ENCODE data around the gene SLC27A2.

The SLC27A2 gene

DNA sequence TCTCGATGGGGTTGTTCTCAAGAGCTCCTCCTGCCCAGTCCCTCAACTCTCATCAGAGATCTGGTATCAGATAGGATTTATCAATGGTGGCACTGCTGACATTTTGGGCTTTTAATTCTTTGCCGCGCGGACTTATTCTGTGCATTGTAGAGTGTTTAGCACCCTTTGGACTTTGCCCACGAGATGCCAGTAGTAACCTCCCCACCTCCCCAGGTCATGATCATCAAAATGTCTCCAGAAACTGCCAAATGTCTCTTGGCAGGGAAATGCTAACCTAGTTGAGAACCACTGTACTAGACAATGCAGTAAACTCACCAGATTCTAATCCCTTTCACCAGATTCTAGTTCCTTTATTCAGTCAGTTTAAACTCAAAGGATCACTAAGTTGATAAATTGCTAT lies 24.0 kb downstream of the SLC27A2 start (continued):
- TF ChIP-seq, protein P1, sequence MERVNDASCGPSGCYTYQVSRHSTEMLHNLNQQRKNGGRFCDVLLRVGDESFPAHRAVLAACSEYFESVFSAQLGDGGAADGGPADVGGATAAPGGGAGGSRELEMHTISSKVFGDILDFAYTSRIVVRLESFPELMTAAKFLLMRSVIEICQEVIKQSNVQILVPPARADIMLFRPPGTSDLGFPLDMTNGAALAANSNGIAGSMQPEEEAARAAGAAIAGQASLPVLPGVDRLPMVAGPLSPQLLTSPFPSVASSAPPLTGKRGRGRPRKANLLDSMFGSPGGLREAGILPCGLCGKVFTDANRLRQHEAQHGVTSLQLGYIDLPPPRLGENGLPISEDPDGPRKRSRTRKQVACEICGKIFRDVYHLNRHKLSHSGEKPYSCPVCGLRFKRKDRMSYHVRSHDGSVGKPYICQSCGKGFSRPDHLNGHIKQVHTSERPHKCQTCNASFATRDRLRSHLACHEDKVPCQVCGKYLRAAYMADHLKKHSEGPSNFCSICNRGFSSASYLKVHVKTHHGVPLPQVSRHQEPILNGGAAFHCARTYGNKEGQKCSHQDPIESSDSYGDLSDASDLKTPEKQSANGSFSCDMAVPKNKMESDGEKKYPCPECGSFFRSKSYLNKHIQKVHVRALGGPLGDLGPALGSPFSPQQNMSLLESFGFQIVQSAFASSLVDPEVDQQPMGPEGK (CRISPR knock-in tag; IDR thresholded peaks at IDR 0.05; ENCODE audit: borderline replicate concordance): no peak
- no peak for TF ChIP-seq OSR1 (CRISPR knock-in tag; IDR thresholded peaks at IDR 0.05)
- TF ChIP-seq RARB (CRISPR knock-in tag; IDR thresholded peaks at IDR 0.05): no peak
- TF ChIP-seq TOX (CRISPR knock-in tag; IDR thresholded peaks at IDR 0.05; ENCODE audit: borderline replicate concordance): no peak
- no peak for TF ChIP-seq BACH2 (CRISPR knock-in tag; IDR thresholded peaks at IDR 0.05; ENCODE audit: borderline replicate concordance)
- TF ChIP-seq ZNF8 (CRISPR knock-in tag; IDR thresholded peaks at IDR 0.05): no peak

DNA sequence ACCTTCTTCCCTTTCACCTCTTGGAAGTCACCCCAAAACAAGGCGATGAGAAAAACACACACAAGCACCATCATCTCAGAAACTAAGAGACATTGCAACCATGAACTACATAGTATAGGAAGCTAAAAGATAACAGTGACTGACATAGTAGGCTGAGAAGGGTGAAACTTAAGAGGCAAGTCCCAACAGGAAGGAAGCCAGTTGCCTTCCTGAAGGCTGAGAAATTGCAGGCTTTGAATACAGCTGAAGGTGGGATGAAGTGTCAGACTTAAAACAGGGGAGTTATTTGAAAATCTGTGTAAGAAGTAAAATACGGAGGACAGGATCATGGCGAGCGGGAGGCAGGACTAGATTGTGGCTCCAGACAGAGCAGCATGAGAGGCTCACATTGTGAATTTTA lies 27.8 kb downstream of the SLC27A2 start:
- ATAC-seq: no peak
- TF ChIP-seq GLIS3 (CRISPR knock-in tag; IDR thresholded peaks at IDR 0.05) (no peak), ISL1 (CRISPR knock-in tag; IDR thresholded peaks at IDR 0.05) (no peak), RARB (CRISPR knock-in tag; IDR thresholded peaks at IDR 0.05) (no peak), CSDC2 (CRISPR knock-in tag; IDR thresholded peaks at IDR 0.05) (no peak), ZNF8 (CRISPR knock-in tag; IDR thresholded peaks at IDR 0.05) (no peak), ZC3H10 (CRISPR knock-in tag; IDR thresholded peaks at IDR 0.05) (no peak), ZFP30 (CRISPR knock-in tag; IDR thresholded peaks at IDR 0.05) (no peak), BACH2 (CRISPR knock-in tag; IDR thresholded peaks at IDR 0.05; ENCODE audit: borderline replicate concordance) (no peak), PPARA (CRISPR knock-in tag; IDR thresholded peaks at IDR 0.05; ENCODE audit: borderline replicate concordance) (no peak), OSR1 (CRISPR knock-in tag; IDR thresholded peaks at IDR 0.05) (no peak), ARNTL (CRISPR knock-in tag; IDR thresholded peaks at IDR 0.05; ENCODE audit: borderline replicate concordance, low read depth) (no peak), TCF4 (CRISPR knock-in tag; IDR thresholded peaks at IDR 0.05; ENCODE audit: borderline replicate concordance) (no peak), ZNF565 (CRISPR knock-in tag; conservative IDR thresholded peaks at IDR 0.05; ENCODE audit: low read depth) (no peak), ZNF70 (CRISPR knock-in tag; IDR thresholded peaks at IDR 0.05) (no peak), SNAI2 (CRISPR knock-in tag; IDR thresholded peaks at IDR 0.05) (no peak)
- TF ChIP-seq, protein P2, sequence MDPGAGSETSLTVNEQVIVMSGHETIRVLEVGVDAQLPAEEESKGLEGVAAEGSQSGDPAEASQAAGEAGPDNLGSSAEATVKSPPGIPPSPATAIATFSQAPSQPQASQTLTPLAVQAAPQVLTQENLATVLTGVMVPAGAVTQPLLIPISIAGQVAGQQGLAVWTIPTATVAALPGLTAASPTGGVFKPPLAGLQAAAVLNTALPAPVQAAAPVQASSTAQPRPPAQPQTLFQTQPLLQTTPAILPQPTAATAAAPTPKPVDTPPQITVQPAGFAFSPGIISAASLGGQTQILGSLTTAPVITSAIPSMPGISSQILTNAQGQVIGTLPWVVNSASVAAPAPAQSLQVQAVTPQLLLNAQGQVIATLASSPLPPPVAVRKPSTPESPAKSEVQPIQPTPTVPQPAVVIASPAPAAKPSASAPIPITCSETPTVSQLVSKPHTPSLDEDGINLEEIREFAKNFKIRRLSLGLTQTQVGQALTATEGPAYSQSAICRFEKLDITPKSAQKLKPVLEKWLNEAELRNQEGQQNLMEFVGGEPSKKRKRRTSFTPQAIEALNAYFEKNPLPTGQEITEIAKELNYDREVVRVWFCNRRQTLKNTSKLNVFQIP (CRISPR knock-in tag; IDR thresholded peaks at IDR 0.05; ENCODE audit: borderline replicate concordance, low read depth): no peak
- TF ChIP-seq, protein P1 (CRISPR knock-in tag; IDR thresholded peaks at IDR 0.05; ENCODE audit: borderline replicate concordance): no peak
- TF ChIP-seq, protein P3, sequence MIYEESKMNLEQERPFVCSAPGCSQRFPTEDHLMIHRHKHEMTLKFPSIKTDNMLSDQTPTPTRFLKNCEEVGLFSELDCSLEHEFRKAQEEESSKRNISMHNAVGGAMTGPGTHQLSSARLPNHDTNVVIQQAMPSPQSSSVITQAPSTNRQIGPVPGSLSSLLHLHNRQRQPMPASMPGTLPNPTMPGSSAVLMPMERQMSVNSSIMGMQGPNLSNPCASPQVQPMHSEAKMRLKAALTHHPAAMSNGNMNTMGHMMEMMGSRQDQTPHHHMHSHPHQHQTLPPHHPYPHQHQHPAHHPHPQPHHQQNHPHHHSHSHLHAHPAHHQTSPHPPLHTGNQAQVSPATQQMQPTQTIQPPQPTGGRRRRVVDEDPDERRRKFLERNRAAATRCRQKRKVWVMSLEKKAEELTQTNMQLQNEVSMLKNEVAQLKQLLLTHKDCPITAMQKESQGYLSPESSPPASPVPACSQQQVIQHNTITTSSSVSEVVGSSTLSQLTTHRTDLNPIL (CRISPR knock-in tag; IDR thresholded peaks at IDR 0.05; ENCODE audit: low read depth): no peak
- TF ChIP-seq, protein P4, sequence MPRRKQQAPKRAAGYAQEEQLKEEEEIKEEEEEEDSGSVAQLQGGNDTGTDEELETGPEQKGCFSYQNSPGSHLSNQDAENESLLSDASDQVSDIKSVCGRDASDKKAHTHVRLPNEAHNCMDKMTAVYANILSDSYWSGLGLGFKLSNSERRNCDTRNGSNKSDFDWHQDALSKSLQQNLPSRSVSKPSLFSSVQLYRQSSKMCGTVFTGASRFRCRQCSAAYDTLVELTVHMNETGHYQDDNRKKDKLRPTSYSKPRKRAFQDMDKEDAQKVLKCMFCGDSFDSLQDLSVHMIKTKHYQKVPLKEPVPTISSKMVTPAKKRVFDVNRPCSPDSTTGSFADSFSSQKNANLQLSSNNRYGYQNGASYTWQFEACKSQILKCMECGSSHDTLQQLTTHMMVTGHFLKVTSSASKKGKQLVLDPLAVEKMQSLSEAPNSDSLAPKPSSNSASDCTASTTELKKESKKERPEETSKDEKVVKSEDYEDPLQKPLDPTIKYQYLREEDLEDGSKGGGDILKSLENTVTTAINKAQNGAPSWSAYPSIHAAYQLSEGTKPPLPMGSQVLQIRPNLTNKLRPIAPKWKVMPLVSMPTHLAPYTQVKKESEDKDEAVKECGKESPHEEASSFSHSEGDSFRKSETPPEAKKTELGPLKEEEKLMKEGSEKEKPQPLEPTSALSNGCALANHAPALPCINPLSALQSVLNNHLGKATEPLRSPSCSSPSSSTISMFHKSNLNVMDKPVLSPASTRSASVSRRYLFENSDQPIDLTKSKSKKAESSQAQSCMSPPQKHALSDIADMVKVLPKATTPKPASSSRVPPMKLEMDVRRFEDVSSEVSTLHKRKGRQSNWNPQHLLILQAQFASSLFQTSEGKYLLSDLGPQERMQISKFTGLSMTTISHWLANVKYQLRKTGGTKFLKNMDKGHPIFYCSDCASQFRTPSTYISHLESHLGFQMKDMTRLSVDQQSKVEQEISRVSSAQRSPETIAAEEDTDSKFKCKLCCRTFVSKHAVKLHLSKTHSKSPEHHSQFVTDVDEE (CRISPR knock-in tag; IDR thresholded peaks at IDR 0.05): no peak
- TF ChIP-seq, protein P5, sequence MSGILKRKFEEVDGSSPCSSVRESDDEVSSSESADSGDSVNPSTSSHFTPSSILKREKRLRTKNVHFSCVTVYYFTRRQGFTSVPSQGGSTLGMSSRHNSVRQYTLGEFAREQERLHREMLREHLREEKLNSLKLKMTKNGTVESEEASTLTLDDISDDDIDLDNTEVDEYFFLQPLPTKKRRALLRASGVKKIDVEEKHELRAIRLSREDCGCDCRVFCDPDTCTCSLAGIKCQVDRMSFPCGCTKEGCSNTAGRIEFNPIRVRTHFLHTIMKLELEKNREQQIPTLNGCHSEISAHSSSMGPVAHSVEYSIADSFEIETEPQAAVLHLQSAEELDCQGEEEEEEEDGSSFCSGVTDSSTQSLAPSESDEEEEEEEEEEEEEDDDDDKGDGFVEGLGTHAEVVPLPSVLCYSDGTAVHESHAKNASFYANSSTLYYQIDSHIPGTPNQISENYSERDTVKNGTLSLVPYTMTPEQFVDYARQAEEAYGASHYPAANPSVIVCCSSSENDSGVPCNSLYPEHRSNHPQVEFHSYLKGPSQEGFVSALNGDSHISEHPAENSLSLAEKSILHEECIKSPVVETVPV (CRISPR knock-in tag; IDR thresholded peaks at IDR 0.05): no peak

All from SK-N-SH treated with all-trans-retinoic acid at 6 μM for 48 hours (cell line).